ENCODE data around the gene RFTN1. TPM values are rescaled to one million over a fixed set of nuclear protein-coding genes. Genes with fewer than 3 reads are reported as not detected.

RFTN1 gene
- total and polyA plus RNA-seq, 4 donors, result 4.4 to 20.4 (median 11.9) TPM

GRCh38 chr3:16455001-16455400 lies 58.5 kb downstream of the RFTN1 start (continued):
- TF ChIP-seq, protein P1, sequence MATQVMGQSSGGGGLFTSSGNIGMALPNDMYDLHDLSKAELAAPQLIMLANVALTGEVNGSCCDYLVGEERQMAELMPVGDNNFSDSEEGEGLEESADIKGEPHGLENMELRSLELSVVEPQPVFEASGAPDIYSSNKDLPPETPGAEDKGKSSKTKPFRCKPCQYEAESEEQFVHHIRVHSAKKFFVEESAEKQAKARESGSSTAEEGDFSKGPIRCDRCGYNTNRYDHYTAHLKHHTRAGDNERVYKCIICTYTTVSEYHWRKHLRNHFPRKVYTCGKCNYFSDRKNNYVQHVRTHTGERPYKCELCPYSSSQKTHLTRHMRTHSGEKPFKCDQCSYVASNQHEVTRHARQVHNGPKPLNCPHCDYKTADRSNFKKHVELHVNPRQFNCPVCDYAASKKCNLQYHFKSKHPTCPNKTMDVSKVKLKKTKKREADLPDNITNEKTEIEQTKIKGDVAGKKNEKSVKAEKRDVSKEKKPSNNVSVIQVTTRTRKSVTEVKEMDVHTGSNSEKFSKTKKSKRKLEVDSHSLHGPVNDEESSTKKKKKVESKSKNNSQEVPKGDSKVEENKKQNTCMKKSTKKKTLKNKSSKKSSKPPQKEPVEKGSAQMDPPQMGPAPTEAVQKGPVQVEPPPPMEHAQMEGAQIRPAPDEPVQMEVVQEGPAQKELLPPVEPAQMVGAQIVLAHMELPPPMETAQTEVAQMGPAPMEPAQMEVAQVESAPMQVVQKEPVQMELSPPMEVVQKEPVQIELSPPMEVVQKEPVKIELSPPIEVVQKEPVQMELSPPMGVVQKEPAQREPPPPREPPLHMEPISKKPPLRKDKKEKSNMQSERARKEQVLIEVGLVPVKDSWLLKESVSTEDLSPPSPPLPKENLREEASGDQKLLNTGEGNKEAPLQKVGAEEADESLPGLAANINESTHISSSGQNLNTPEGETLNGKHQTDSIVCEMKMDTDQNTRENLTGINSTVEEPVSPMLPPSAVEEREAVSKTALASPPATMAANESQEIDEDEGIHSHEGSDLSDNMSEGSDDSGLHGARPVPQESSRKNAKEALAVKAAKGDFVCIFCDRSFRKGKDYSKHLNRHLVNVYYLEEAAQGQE (IDR thresholded peaks at IDR 0.05), result no peak
- TF ChIP-seq FOXA1 (IDR thresholded peaks at IDR 0.05) (no peak), RAD21 (IDR thresholded peaks at IDR 0.05) (no peak), RXRA (IDR thresholded peaks at IDR 0.05) (no peak), JUND (IDR thresholded peaks at IDR 0.05) (no peak)

- TF ChIP-seq ATF3 (IDR thresholded peaks at IDR 0.05), result no peak
- TF ChIP-seq GABPA (IDR thresholded peaks at IDR 0.05 in 1 of 2, conservative IDR thresholded peaks at IDR 0.05 in 1 of 2), result no peak
- TF ChIP-seq, protein P1 (IDR thresholded peaks at IDR 0.05), result no peak
- TF ChIP-seq SP1 (IDR thresholded peaks at IDR 0.05), result no peak
- no peak for TF ChIP-seq EGR1 (IDR thresholded peaks at IDR 0.05; ENCODE audit: low read depth in 2 of 2)
- no peak for TF ChIP-seq HNF4A (conservative IDR thresholded peaks at IDR 0.05)
- no peak for TF ChIP-seq ZBTB33 (IDR thresholded peaks at IDR 0.05)
- TF ChIP-seq HNF4G (IDR thresholded peaks at IDR 0.05), result no peak
- no peak for TF ChIP-seq YY1 (IDR thresholded peaks at IDR 0.05)
- TF ChIP-seq NR2F2 (IDR thresholded peaks at IDR 0.05), result no peak
- H3K9me3 ChIP-seq (ENCODE audit: control insufficient read depth in 4 of 4, low read length in 3 of 4), result no peaks in the 10 kb centered on the region
- no peaks in the 10 kb centered on the region for H3K4me1 ChIP-seq (ENCODE audit: control insufficient read depth in 4 of 4, insufficient read depth in 4 of 4, low read length in 3 of 4)
- no peak for DNase-seq (ENCODE audit: low spot score)
- 86% methylated on average over 4 of the region's 4 CpGs for WGBS
- no peaks in the 10 kb centered on the region for H3K27me3 ChIP-seq (ENCODE audit: control insufficient read depth in 4 of 4, insufficient read depth in 4 of 4, low read length in 3 of 4)
- H3K27ac ChIP-seq (ENCODE audit: low read depth in 1 of 2, low read length in 2 of 2), result no peak overlapping the region
- H3K9ac ChIP-seq (ENCODE audit: low read depth in 1 of 2, low read length in 2 of 2), result no peak overlapping the region
- H3K36me3 ChIP-seq (ENCODE audit: control insufficient read depth in 4 of 4, insufficient read depth in 3 of 4, low read depth in 1 of 4, low read length in 3 of 4), result peaks cover 0 to 6% (median 1%) of the 10 kb centered on the region in 4 donors
- H3K4me3 ChIP-seq (ENCODE audit: low read depth in 1 of 3, low read length in 3 of 3), result no peak overlapping the region
Measured at GRCh38 chr3:16452261-16452660, 61.2 kb downstream of the RFTN1 start.

All from liver (tissue), 9 donors.